Loucy (cell line): ENCODE results near the gene EEFSEC.

Experiments
- H2AFZ ChIP-seq: fragments of 200-600 bp; sonication (generic); 2 replicates; pipeline ENCODE4 v1.6.0; 2016; ENCODE audit warnings: antibody characterized with exemption, mild to moderate bottlenecking, low read length, moderate library complexity
- H3F3A ChIP-seq: fragments of 200-600 bp; 2 replicates; pipeline ENCODE4 v1.6.0; 2016; ENCODE audit warnings: antibody characterized with exemption, low read depth, mild to moderate bottlenecking
- H3K27me3 ChIP-seq: fragments of 200-600 bp; sonication (generic); 2 replicates; pipeline ENCODE4 v1.6.1; 2014; ENCODE audit warnings: low read length, mild to moderate bottlenecking; ENCODE audit not compliant: insufficient read depth, poor library complexity, severe bottlenecking
- H3K36me3 ChIP-seq: fragments of 200-600 bp; sonication (generic); 2 replicates; pipeline ENCODE4 v1.6.1; 2016; ENCODE audit warnings: low read length; ENCODE audit not compliant: insufficient read depth
- H3K4me1 ChIP-seq: fragments of 200-600 bp; sonication (generic); 2 replicates; pipeline ENCODE4 v1.5.1; 2014; ENCODE audit warnings: low read length, mild to moderate bottlenecking; ENCODE audit not compliant: insufficient read depth, poor library complexity, severe bottlenecking
- H3K4me2 ChIP-seq: fragments of 200-600 bp; sonication (generic); 2 replicates; pipeline ENCODE4 v1.6.0; 2014; ENCODE audit warnings: antibody characterized with exemption, low read length, low read depth, mild to moderate bottlenecking; ENCODE audit not compliant: poor library complexity, severe bottlenecking
- H3K4me3 ChIP-seq: fragments of 200-600 bp; sonication (generic); 2 replicates; pipeline ENCODE4 v1.5.1; 2014; ENCODE audit warnings: low read length, mild to moderate bottlenecking, mixed read lengths; ENCODE audit not compliant: poor library complexity, severe bottlenecking
- H3K79me2 ChIP-seq: fragments of 200-600 bp; sonication (generic); 2 replicates; pipeline ENCODE4 v1.6.1; 2014; ENCODE audit warnings: low read length; ENCODE audit not compliant: insufficient read depth
- H3K9ac ChIP-seq: fragments of 200-600 bp; sonication (generic); 2 replicates; pipeline ENCODE4 v1.6.0; 2014; ENCODE audit warnings: mild to moderate bottlenecking, low read depth, low read length, moderate library complexity; ENCODE audit not compliant: poor library complexity, severe bottlenecking
- H3K9me2 ChIP-seq: fragments of 200-600 bp; sonication (generic); replicated peaks from 2 replicates; pipeline ENCODE4 v1.6.1; 2016; ENCODE audit warnings: low read depth, low read length, mixed read lengths
- H3K9me3 ChIP-seq: fragments of 200-600 bp; sonication (generic); 2 replicates; pipeline ENCODE4 v1.6.1; 2014; ENCODE audit warnings: mild to moderate bottlenecking, antibody characterized with exemption, low read length, low read depth; ENCODE audit not compliant: insufficient read depth
- H4K20me1 ChIP-seq: fragments of 200-600 bp; sonication (generic); 2 replicates; pipeline ENCODE4 v1.6.0; 2014; ENCODE audit warnings: antibody characterized with exemption, low read length, mild to moderate bottlenecking; ENCODE audit not compliant: insufficient read depth, poor library complexity, severe bottlenecking
- EZH2phosphoT487 ChIP-seq: fragments of 200-600 bp; IDR thresholded peaks from 2 replicates; pipeline ENCODE4 v1.6.1; 2018; ENCODE audit warnings: antibody characterized with exemption, mild to moderate bottlenecking, moderate library complexity, borderline replicate concordance
- TF ChIP-seq, protein P1 (sequence below): fragments of 200-600 bp; sonication (generic); conservative IDR thresholded peaks from 2 replicates; pipeline ENCODE4 v1.5.1; 2014; ENCODE audit warnings: mild to moderate bottlenecking, antibody characterized with exemption, low read length

The EEFSEC gene

GRCh38 chr3:128407247-128407646, 254.0 kb downstream of the EEFSEC start:
- Histone ChIP-seq H3K9me3 (no peaks in the 10 kb centered on the region), H3K9me2 (no peaks in the 10 kb centered on the region), H3K4me1 (no peaks in the 10 kb centered on the region), H3K36me3 (peaks cover 7% of the 10 kb centered on the region; the same call in 1 of the 2 replicates), H3K4me3 (no peak overlapping the region), H2AFZ (no peak overlapping the region), H3K27me3 (no peaks in the 10 kb centered on the region), H3K79me2 (no peaks in the 10 kb centered on the region), H3K4me2 (no peak overlapping the region), H4K20me1 (no peaks in the 10 kb centered on the region), H3F3A (no peaks in the 10 kb centered on the region), H3K9ac (no peak overlapping the region)
- TF ChIP-seq, protein P1, sequence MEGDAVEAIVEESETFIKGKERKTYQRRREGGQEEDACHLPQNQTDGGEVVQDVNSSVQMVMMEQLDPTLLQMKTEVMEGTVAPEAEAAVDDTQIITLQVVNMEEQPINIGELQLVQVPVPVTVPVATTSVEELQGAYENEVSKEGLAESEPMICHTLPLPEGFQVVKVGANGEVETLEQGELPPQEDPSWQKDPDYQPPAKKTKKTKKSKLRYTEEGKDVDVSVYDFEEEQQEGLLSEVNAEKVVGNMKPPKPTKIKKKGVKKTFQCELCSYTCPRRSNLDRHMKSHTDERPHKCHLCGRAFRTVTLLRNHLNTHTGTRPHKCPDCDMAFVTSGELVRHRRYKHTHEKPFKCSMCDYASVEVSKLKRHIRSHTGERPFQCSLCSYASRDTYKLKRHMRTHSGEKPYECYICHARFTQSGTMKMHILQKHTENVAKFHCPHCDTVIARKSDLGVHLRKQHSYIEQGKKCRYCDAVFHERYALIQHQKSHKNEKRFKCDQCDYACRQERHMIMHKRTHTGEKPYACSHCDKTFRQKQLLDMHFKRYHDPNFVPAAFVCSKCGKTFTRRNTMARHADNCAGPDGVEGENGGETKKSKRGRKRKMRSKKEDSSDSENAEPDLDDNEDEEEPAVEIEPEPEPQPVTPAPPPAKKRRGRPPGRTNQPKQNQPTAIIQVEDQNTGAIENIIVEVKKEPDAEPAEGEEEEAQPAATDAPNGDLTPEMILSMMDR = no peak
- no peak for TF ChIP-seq EZH2phosphoT487

DNA sequence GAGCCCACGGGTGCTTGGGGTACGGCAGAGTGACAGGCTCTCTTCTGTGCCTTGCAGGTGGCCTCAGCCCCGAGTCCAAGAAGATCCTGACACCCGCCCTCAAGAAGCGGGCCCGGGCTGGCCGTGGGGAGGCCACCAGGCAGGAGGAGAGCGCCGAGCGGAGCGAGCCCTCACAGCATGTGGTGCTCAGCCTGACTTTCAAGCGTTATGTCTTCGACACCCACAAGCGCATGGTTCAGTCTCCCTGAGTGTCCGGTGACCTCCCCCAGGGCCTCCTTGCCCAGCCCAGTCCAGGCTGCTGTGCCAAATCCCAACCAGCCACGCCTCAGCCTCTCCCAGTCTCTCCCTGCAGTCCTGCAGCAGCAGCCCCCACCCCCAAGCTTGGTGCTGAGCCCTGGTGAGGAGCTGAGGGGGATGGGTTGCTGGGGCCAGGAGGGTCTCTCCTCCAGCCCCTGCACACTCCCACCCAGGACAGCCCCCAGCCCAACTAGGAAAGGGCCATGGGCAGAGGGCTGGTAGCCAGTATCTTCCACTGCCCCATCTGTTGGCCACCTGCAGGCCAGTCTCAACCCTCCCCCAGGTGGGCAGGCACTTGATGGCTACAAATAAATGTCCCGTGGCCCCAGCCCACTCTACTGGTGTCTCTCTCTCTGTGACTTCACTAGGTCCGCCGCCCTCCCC, 254.9 kb downstream of the EEFSEC start:
- TF ChIP-seq, protein P1 = no peak
- no peak for TF ChIP-seq EZH2phosphoT487
- peaks cover 7% of the 10 kb centered on the region; the same call in 1 of the 2 replicates for H3K36me3 ChIP-seq

GRCh38 chr3:128408693-128409623, 255.7 kb downstream of the EEFSEC start:
- Histone ChIP-seq H4K20me1 (no peaks in the 10 kb centered on the region), H3K79me2 (no peaks in the 10 kb centered on the region), H3K4me1 (no peaks in the 10 kb centered on the region), H3K4me2 (no peak overlapping the region), H3K4me3 (no peak overlapping the region), H3K9ac (no peak overlapping the region), H3F3A (no peaks in the 10 kb centered on the region), H3K9me3 (no peaks in the 10 kb centered on the region), H3K27me3 (no peaks in the 10 kb centered on the region), H3K9me2 (no peaks in the 10 kb centered on the region), H3K36me3 (peaks cover 7% of the 10 kb centered on the region; the same call in 1 of the 2 replicates), H2AFZ (no peak overlapping the region)
- TF ChIP-seq EZH2phosphoT487 = no peak
- TF ChIP-seq, protein P1 = no peak; the same call in 1 of the 2 replicates

More for the DNA sequence above, 254.9 kb downstream of the EEFSEC start:
- H3K4me2 ChIP-seq = no peak overlapping the region
- no peak overlapping the region for H3K9ac ChIP-seq
- no peak overlapping the region for H3K4me3 ChIP-seq
- no peaks in the 10 kb centered on the region for H3K9me2 ChIP-seq
- H3F3A ChIP-seq = no peaks in the 10 kb centered on the region
- no peaks in the 10 kb centered on the region for H4K20me1 ChIP-seq
- H3K27me3 ChIP-seq = no peaks in the 10 kb centered on the region
- H2AFZ ChIP-seq = no peak overlapping the region
- no peaks in the 10 kb centered on the region for H3K79me2 ChIP-seq
- no peaks in the 10 kb centered on the region for H3K4me1 ChIP-seq
- H3K9me3 ChIP-seq = no peaks in the 10 kb centered on the region
